Jurkat, Clone E6-1 (cell line): ENCODE results near the gene SEC14L6.

Source experiments
- DNase-seq: peaks from one replicate; pipeline ENCODE4 v3.0.0-alpha.2; 2011; ENCODE audit warnings: low read depth, low spot score
- H3K4me3 ChIP-seq: 2 replicates; pipeline ENCODE4 v1.5.1; 2011; ENCODE audit warnings: mild to moderate bottlenecking, low read length, control low read depth, moderate library complexity

Gene SEC14L6

DNA sequence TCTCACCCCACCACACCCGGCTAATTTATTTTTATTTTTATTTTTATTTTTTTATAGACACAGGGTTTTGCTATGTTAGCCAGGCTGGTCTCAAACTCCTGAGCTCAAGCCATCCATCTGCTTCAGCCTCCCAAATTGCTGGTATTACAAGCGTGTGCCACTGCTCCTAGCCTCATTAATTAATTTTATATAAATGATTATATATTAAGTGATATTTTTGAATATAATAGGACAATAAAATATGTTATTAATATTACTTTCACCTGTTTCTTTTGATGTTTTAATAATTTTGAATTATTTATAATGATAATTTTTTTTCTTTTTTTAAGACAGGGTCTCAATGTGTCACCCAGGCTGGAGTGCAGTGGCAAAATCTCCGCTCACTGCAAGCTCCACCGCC, 38.9 kb downstream of the SEC14L6 start:
- DNase-seq = no peak
- H3K4me3 ChIP-seq = no peak overlapping the region

- DNase-seq = no peak
- H3K4me3 ChIP-seq = no peak overlapping the region
Observed at GRCh38 chr22:30506507-30506968, 40.0 kb downstream of the SEC14L6 start.

GRCh38 chr22:30503551-30503950, 43.0 kb downstream of the SEC14L6 start:
- DNase-seq = no peak
- no peak overlapping the region for H3K4me3 ChIP-seq

DNA sequence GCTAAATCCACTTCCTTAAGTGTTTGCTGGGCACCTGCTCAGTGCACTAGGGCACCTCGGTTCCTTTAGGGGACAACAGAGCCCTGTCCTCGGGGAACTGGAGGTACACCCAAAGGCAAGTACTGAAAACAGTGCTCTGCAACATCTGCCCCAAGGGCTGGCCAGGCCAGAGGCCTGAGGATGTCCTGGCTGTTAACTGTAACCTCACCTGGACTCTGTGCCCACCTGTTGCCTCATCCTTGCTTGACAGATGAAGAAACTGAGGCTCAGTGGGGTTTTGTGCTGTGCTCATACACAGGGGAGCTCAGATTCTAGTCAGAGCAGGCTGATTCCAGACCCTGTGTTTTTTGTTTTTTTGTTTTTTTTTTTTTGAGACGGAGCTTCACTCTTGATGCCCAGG, 43.6 kb downstream of the SEC14L6 start:
- H3K4me3 ChIP-seq = no peak overlapping the region
- DNase-seq = no peak

GRCh38 chr22:30502153-30502552, 44.4 kb downstream of the SEC14L6 start:
- H3K4me3 ChIP-seq = no peak overlapping the region
- no peak for DNase-seq

GRCh38 chr22:30500628-30501027, 45.9 kb downstream of the SEC14L6 start:
- DNase-seq = no peak
- no peak overlapping the region for H3K4me3 ChIP-seq

DNA sequence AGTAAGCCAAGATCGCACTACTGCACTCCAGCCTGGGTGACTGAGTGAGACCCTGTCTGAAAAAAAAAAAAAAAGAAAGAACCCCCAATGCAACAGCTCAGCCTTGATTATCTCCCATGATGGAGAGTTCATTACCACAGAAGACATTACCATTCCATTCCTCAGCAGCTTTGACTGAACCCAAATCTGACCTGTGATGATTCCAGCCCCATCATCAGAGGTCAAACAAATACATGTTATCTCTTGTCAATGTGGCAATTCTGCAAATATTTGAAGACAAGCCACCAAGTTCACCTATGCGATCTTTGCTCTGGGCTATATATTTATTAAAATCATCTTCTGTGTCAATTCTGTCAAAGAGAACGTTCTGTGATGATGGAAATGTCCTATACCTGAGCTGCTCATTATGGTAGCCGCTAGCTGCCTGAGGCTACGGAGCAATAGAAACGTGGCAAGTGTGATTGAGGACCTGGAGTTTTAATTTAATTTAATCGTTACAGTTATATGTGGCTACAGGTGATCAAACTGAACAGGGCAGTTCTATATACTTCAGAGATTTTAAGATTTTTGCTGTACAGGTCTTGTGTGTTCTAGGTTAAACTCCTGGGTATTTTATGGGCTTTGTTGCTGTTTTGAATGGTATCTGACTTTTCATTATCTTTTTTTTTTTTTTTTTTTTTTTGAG, 48.9 kb downstream of the SEC14L6 start:
- H3K4me3 ChIP-seq = no peak overlapping the region
- no peak for DNase-seq

DNA sequence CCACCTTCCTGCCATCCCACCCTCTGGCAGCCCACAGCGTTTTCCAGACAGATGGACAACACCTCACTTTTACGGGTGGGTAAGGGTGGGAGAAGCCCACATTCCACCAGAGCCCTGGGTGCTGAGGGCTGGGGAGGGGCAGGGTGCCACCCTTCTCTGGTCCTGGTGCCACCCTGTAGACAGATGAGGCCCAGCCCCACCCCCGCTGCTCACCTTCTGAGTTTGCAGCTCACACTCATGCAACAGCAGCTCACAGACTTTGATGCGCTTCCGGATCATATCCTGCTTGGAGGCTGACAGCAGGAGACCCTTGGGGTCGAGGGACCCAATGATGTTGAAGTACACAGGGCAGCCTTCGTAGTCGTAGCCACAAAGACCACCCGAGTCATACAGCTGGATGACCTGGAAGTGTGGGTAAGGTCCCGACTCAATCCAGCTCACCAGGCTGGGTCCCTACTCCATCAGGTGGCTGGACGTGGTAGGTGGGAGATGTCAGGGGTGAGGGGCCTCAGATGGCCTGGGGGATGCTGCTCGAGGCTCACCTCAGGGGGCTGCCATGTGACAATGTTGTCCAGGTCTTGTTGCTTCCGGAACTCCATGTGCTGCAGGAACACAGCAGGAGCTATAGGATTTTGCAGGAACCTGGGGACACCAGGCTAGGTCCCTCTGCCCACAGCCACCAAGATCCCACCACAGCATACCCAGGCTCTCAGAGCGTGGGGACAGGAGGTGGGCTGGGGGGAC, 51.3 kb downstream of the SEC14L6 start:
- no peak for DNase-seq
- H3K4me3 ChIP-seq = no peak overlapping the region

- no peak for DNase-seq
- no peak overlapping the region for H3K4me3 ChIP-seq
Observed at GRCh38 chr22:30492144-30492543, 54.4 kb downstream of the SEC14L6 start.

DNA sequence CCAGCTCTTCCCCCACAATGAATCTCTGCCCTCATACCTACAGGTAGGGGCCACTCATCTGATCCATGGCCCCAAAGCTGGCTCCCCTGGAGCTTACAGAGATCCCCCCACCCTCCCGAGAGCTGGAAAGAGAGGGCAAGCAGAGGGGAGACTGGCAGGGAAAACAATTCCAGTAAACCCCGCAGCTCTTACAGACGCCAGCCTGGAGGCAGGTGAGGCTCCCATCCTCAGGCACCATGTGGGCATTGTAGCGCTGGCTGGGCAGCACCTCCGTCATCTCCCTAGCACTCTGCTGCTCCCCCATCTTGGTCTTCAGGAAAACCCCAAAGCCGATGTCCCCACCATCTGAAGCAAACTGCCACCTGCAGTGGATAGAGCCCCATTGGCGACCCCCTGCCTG, 55.2 kb downstream of the SEC14L6 start:
- H3K4me3 ChIP-seq = no peak overlapping the region
- no peak for DNase-seq

GRCh38 chr22:30490399-30490798, 56.1 kb downstream of the SEC14L6 start:
- H3K4me3 ChIP-seq = no peak overlapping the region
- no peak for DNase-seq

DNA sequence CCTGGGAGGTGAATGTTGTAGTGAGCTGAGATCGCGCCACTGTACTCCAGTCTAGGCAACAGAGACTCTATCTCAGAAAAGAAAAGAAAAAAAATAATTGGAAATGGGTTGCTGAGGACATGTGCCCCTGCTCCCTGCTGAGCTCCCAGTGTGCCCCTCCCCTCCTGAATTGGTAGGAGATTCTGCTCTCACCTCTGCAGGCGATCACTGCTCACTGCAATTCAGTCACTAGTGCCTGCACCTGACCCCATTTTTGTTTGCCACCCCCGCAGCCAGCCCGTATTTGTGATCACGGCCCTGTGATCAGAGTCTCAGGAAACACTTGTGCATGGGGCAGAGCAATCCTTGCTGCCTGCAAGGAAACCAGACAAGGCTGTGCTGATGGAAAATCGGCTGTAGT, 58.4 kb downstream of the SEC14L6 start:
- DNase-seq = no peak
- H3K4me3 ChIP-seq = no peak overlapping the region

DNA sequence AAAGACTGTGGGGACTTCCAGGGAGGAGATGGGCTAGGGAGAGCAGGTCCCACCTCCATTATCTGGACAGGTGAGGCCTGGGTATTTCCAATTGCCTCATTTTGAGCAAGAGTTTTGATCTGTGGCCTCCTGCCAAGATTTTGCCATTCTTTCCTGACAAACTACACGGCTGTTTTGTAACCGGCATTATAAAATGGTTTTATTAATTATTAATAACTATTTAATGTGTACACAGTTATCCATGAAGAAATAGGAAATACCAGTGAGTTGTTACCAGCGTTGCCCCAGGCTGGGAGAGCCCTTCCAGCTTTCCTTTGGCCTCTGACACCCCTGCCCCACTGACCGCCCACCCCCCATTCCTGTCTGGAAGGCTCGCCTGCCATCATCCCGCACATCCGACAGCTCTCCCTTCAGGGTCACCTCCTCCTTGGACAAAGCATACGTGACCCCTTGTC, 59.9 kb downstream of the SEC14L6 start:
- H3K4me3 ChIP-seq = no peak overlapping the region
- no peak for DNase-seq

GRCh38 chr22:30486118-30486517, 60.4 kb downstream of the SEC14L6 start:
- DNase-seq = no peak

DNA sequence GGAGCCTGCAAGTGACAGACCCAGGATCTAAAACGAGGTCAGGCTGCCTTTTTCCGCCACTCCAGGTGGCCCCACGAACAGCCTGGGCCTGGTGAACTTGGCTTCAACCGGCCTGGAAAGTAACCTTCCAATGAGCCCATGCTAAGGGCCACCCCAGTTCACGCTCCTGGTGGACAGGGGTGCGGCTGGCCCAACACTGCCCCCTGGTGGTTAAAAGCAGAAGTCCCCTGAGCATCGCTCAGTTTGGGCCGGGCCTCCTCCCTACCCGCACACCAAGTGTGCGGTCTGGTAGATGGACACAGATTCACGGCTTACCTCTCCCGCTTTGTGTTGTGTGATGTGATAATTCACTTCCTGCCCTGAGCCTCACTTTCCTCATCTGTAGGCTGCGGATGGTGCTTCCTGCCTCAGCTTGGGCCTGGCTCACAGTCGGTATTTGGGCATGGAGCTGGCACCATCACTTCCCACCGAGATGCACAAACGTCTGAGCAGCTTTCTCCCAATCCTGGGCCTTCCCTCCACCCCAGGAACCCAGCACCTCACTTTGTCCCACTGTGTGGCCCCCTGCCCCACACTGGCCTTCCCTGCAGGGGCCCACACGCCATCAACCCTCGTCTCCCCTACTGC, 61.1 kb downstream of the SEC14L6 start:
- H3K4me3 ChIP-seq = no peak overlapping the region
- peak; percentile 34 for DNase-seq

More at GRCh38 chr22:30486118-30486517, 60.4 kb downstream of the SEC14L6 start:
- H3K4me3 ChIP-seq = no peak overlapping the region

DNA sequence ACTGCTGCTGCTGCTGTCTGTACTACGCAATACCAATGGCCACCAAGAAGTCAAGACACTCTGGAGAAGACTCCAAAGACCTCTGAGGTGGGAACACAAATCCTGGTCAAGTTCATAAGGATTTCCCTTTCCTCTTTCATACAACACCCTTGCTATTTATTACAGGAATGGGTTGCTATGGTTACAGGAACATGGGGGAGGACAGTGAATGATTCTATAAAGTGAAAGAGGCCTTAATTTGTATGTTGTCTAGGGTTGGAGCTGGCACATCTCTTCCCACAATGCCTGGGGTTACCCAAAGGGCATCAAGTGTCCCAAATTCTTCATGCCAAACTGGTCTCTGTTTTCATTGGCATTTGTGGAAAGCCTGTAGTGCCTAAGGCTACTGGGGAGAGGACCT, 63.4 kb downstream of the SEC14L6 start:
- no peak overlapping the region for H3K4me3 ChIP-seq
- no peak for DNase-seq

DNA sequence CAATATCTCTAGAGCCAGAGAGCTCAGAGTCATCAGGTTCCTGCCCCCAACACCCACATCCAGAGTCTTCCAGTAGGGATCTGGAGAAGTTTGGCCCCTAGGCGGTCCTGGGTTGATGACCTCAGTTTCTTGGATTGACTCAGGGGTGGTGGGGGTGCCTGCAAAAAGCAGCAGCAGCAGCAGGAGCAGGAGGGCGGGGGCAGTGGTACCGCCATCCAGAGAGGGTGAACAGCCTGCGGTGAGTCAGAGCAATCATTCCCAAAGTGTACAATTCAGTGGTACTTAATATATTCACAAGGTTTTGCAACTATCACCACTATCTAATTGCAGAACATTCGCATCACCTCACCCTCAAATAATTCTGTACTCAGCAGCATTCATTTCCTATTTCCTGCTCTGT, 64.8 kb downstream of the SEC14L6 start:
- DNase-seq = no peak
- no peak overlapping the region for H3K4me3 ChIP-seq

GRCh38 chr22:30479981-30480380, 66.6 kb downstream of the SEC14L6 start:
- DNase-seq = no peak
- H3K4me3 ChIP-seq = no peak overlapping the region

- peak; percentile 38 for DNase-seq
- no peak overlapping the region for H3K4me3 ChIP-seq
Observed at GRCh38 chr22:30474683-30475424, 71.7 kb downstream of the SEC14L6 start.

DNA sequence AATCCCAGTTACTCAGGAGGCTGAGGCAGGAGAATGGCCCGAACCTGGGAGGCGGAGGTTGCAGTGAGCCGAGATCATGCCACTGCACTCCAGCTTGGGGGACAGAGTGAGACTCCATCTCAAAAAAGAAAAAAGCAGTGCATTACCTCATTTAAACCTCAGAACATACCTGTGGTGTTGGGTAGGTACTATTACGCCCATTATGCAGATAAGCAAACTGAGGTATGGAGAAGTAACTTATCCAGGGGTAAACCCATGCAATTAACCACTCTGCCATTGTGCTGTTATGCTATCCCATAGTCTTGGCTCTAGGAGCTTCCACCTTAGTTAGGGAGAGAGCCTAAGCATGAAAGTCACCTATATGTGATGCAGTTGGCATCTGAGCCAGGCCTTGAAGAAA, 72.4 kb downstream of the SEC14L6 start:
- H3K4me3 ChIP-seq = no peak overlapping the region
- DNase-seq = no peak
